Lung (tissue), 12 donors: ENCODE results near the gene RSRC1. TPM values are rescaled to one million over a fixed set of nuclear protein-coding genes. Genes with fewer than 3 reads are reported as not detected.

Experiments
- ATAC-seq: fragments of 200-7000 bp; cut with Tn5 transposase; one replicate; pipeline ENCODE4 v1.9.1; 2020; ENCODE audit warnings: moderate number of reproducible peaks; ENCODE audit not compliant: insufficient read depth, low FRiP score
- DNase-seq, 3 donors: peaks; one replicate each; pipeline ENCODE4 v3.0.0-alpha.2; 2013 to 2017
- H3K27ac ChIP-seq, 2 donors: one replicate each; pipeline ENCODE4 v1.5.1; 2013; ENCODE audit warnings: mild to moderate bottlenecking in 2 of 2, moderate library complexity in 2 of 2, control low read depth in 1 of 2, inconsistent platforms in 1 of 2, low read depth in 1 of 2, low read length in 1 of 2
- H3K27me3 ChIP-seq, 3 donors: one replicate each; pipeline ENCODE4 v1.5.1; 2013; ENCODE audit warnings: low read length in 2 of 3; ENCODE audit not compliant: control insufficient read depth in 3 of 3, insufficient read depth in 3 of 3
- H3K36me3 ChIP-seq, 4 donors: one replicate each; pipeline ENCODE4 v1.5.1; 2013; ENCODE audit warnings: low read length in 4 of 4, mild to moderate bottlenecking in 1 of 4, moderate library complexity in 1 of 4; ENCODE audit not compliant: control insufficient read depth in 4 of 4, insufficient read depth in 4 of 4
- H3K4me1 ChIP-seq, 5 donors: one replicate each; pipeline ENCODE4 v1.5.1; 2013; ENCODE audit warnings: low read length in 5 of 5, mild to moderate bottlenecking in 2 of 5, moderate library complexity in 1 of 5; ENCODE audit not compliant: control insufficient read depth in 5 of 5, insufficient read depth in 5 of 5
- H3K4me3 ChIP-seq: one replicate; pipeline ENCODE4 v1.5.1; 2013; ENCODE audit warnings: mild to moderate bottlenecking, control low read depth, moderate library complexity
- H3K9ac ChIP-seq, 2 donors: one replicate each; pipeline ENCODE4 v1.5.1; 2013; ENCODE audit warnings: low read length in 2 of 2, control low read depth in 1 of 2; ENCODE audit not compliant: insufficient read depth in 1 of 2
- H3K9me3 ChIP-seq, 4 donors: one replicate each; pipeline ENCODE4 v1.5.1; 2013; ENCODE audit warnings: low read length in 3 of 4, mild to moderate bottlenecking in 1 of 4, moderate library complexity in 1 of 4; ENCODE audit not compliant: control insufficient read depth in 4 of 4, insufficient read depth in 3 of 4
- CTCF ChIP-seq: IDR thresholded peaks from 2 replicates; pipeline ENCODE4 v1.5.1; 2012; ENCODE audit warnings: mild to moderate bottlenecking; ENCODE audit errors: control extremely low read depth, extremely low read depth
- WGBS, 2 donors: extraction: QIAGEN DNeasy Blood & Tissue Kit; methylation state at CpG; one replicate each; pipeline ENCODE4 v1.1.7; 2013; 5-methylcytosine and 5-hydroxymethylcytosine counted together
- polyA plus RNA-seq, 2 donors: library from polyadenylated mRNA; stranded (reverse); fragments of 200-250 nt; gene quantifications; one replicate each; pipeline ENCODE4 v1.2.1, GENCODE V29; 2013
- total RNA-seq, 2 donors: library from RNA; depleted of rRNA in 1 of 2; stranded (reverse); fragments of >200 nt in 1 of 2; gene quantifications; one replicate each; pipeline ENCODE4 v1.2.1, GENCODE V29; 2014 to 2021
- donor health status: control.
- donor health status: control.
- donor health status: Bipolar disorder and iron deficiency.
- donor health status: healthy.
- donor health status: DM: yes; HTN: yes; CAD: no.

RSRC1 gene
- total and polyA plus RNA-seq, 4 donors: 9.1 to 53.5 (median 17.0) TPM

DNA sequence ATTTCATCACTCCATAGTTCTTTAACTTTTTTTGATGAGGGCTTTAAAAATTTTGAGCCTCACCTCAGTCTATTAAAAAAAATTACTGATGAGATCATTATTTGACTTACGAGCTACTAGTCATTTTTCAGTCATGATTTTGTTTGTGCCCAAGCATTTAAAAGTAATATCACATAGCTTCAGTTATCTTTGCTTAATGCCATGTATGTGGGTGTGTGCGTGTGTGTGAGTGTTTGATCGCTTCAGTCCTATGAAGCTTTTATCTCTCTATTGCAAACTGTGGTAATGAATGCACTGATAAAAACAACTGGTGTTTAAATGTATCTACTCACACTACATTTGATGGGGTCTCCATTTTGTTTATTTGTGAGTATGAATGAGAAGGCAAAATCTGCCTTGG is 49.8 kb downstream of the RSRC1 start:
- ATAC-seq (no peak), DNase-seq (no peak)
- no peak overlapping the region for H3K9ac ChIP-seq
- H3K27me3 ChIP-seq: no peaks in the 10 kb centered on the region
- peaks cover 0 to 2% (median under 1%) of the 10 kb centered on the region in 4 donors for H3K36me3 ChIP-seq
- H3K4me3 ChIP-seq: no peak overlapping the region
- no peak overlapping the region for H3K27ac ChIP-seq
- peaks cover 0 to 2% (median 0%) of the 10 kb centered on the region in 4 donors for H3K9me3 ChIP-seq
- WGBS, 2 donors: 93 to 94% methylated on average over 3 of the region's 3 CpGs
- H3K4me1 ChIP-seq: peaks cover 0 to 5% (median 0%) of the 10 kb centered on the region in 5 donors
- no peak for TF ChIP-seq CTCF

GRCh38 chr3:158160958-158161357 is 51.1 kb downstream of the RSRC1 start:
- Histone ChIP-seq H3K4me3 (no peak overlapping the region), H3K27ac (no peak overlapping the region), H3K4me1 (peaks cover 0 to 5% (median 0%) of the 10 kb centered on the region in 5 donors), H3K9ac (no peak overlapping the region), H3K27me3 (no peaks in the 10 kb centered on the region), H3K36me3 (no peaks in the 10 kb centered on the region), H3K9me3 (no peaks in the 10 kb centered on the region)
- no peak for TF ChIP-seq CTCF
- no peak for DNase-seq
- ATAC-seq: no peak

DNA sequence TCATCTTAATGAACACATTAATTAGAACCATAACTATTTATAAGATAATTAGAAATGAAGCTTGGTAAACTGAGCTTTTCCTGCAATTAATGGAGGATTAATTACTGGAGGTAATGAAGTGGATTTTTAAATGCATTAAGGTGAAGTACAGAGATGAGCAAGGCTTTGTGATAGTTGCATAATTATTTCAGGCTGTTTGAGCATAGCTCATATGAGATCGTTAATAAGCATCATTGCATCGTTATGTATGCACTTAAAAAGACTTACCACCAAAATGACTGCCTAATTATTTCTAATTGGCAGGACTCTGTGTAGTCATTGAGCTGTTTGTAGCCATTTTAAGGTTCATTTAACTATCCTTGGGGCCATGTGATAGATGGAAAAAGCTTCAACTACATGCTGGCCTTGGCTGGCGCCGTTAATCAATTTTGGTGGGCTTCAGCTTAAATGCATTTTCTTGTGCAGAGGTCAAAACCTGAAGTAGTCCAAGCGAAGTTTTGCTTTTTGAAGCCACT is 55.3 kb downstream of the RSRC1 start:
- WGBS, 2 donors: 97% methylated on average over 5 of the region's 5 CpGs
- Histone ChIP-seq H3K36me3 (no peaks in the 10 kb centered on the region), H3K4me1 (peaks cover 0 to 14% (median 0%) of the 10 kb centered on the region in 5 donors), H3K9ac (no peak overlapping the region), H3K27ac (no peak overlapping the region), H3K4me3 (no peak overlapping the region), H3K27me3 (no peaks in the 10 kb centered on the region), H3K9me3 (no peaks in the 10 kb centered on the region)
- no peak for TF ChIP-seq CTCF
- ATAC-seq (no peak), DNase-seq (no peak)

GRCh38 chr3:158165730-158166129 is 55.8 kb downstream of the RSRC1 start:
- ATAC-seq (no peak), DNase-seq (no peak)
- no peak for TF ChIP-seq CTCF
- H3K27ac ChIP-seq: no peak overlapping the region
- no peak overlapping the region for H3K4me3 ChIP-seq
- no peaks in the 10 kb centered on the region for H3K9me3 ChIP-seq
- no peaks in the 10 kb centered on the region for H3K27me3 ChIP-seq
- no peak overlapping the region for H3K9ac ChIP-seq
- peaks cover 0 to 14% (median 0%) of the 10 kb centered on the region in 5 donors for H3K4me1 ChIP-seq
- no peaks in the 10 kb centered on the region for H3K36me3 ChIP-seq
